ENCODE measurements around the gene KDM8. TPM values are rescaled to one million over a fixed set of nuclear protein-coding genes. Genes with fewer than 3 reads are reported as not detected.

Gene KDM8
- total and polyA plus RNA-seq, 2 donors (not counting 1 experiment from before 2014, with no cell fraction given) = 7.5 to 37.4 TPM

DNA sequence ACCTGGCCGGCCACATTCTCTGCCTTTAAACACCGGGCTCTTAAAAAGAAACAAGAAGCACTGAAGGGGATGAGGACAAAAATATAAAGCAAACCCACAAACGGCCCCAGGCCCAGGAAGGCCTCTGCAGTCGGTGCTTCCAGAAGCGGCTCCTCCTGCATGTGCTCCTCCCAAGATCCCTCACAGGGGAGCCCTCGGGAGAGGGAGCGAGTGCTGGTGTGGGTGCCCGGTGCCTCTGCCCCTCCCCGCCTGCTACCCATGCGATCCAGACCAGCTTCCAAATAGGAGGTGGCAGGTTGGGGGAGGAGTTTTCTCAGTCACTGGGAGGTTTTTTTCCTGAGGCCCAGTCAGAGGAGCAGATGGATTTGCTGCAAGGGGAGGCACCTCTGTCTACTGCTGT is 15.8 kb downstream of the KDM8 start:
- no peak overlapping the region for H3K4me3 Mint-ChIP-seq
- peaks cover 0 to 44% of the 10 kb centered on the region in 2 experiments for H3K36me3 ChIP-seq (replicated peaks in 1 of 2; ENCODE audit: control extremely low read depth in 1 of 2, control insufficient read depth in 1 of 2, extremely low read depth in 1 of 2, insufficient read depth in 2 of 2, low read length in 1 of 2)
- TF ChIP-seq, protein P1, sequence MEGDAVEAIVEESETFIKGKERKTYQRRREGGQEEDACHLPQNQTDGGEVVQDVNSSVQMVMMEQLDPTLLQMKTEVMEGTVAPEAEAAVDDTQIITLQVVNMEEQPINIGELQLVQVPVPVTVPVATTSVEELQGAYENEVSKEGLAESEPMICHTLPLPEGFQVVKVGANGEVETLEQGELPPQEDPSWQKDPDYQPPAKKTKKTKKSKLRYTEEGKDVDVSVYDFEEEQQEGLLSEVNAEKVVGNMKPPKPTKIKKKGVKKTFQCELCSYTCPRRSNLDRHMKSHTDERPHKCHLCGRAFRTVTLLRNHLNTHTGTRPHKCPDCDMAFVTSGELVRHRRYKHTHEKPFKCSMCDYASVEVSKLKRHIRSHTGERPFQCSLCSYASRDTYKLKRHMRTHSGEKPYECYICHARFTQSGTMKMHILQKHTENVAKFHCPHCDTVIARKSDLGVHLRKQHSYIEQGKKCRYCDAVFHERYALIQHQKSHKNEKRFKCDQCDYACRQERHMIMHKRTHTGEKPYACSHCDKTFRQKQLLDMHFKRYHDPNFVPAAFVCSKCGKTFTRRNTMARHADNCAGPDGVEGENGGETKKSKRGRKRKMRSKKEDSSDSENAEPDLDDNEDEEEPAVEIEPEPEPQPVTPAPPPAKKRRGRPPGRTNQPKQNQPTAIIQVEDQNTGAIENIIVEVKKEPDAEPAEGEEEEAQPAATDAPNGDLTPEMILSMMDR (IDR thresholded peaks at IDR 0.05) = no peak
- no peak for TF ChIP-seq EZH2 (IDR thresholded peaks at IDR 0.05; ENCODE audit: borderline replicate concordance, insufficient read depth, low read depth, low read length, poor library complexity, severe bottlenecking)
- DNase-seq (no peak), ATAC-seq (ENCODE audit: low read depth) (no peak)
- CTCF ChIA-PET = no interaction called here
- H3K27me3 ChIP-seq (replicated peaks in 1 of 4; ENCODE audit: control extremely low read depth in 1 of 4, control insufficient read depth in 3 of 4, insufficient read depth in 4 of 4, low read length in 3 of 4) = no peaks in the 10 kb centered on the region
- H4K20me1 ChIP-seq (ENCODE audit: control insufficient read depth, insufficient read depth, low read length, poor library complexity, severe bottlenecking) = no peaks in the 10 kb centered on the region
- H3K27ac Mint-ChIP-seq = no peak overlapping the region
- H3K27ac ChIP-seq (ENCODE audit: low read length in 2 of 2) = no peak overlapping the region
- no peaks in the 10 kb centered on the region for H3K27me3 Mint-ChIP-seq
- H3K9me3 Mint-ChIP-seq (ENCODE audit: insufficient read depth) = no peaks in the 10 kb centered on the region
- peaks cover 3% of the 10 kb centered on the region for H3K4me1 Mint-ChIP-seq
- H3K9me3 ChIP-seq (ENCODE audit: control extremely low read depth in 1 of 3, control insufficient read depth in 2 of 3, insufficient read depth in 1 of 3, low read length in 2 of 3) = no peaks in the 10 kb centered on the region
- H3K4me2 ChIP-seq (replicated peaks; ENCODE audit: low read depth, low read length, poor library complexity, severe bottlenecking) = no peak overlapping the region
- peaks cover 0 to 4% of the 10 kb centered on the region in 2 donors for H3K4me1 ChIP-seq (ENCODE audit: control insufficient read depth in 2 of 2, insufficient read depth in 2 of 2, low read length in 2 of 2)
- WGBS (ENCODE audit: insufficient coverage) = 92% methylated on average over 10 of the region's 10 CpGs
- intact Hi-C loops (cut with micrococcal nuclease) = no loop called here
- peaks cover 4% of the 10 kb centered on the region for H3K79me2 ChIP-seq (ENCODE audit: control insufficient read depth, insufficient read depth, low read length)
- POLR2A ChIA-PET = no interaction called here
- H3K4me3 ChIP-seq (ENCODE audit: control extremely low read depth in 1 of 5, extremely low read depth in 1 of 5, insufficient read depth in 1 of 5, low read depth in 2 of 5, low read length in 4 of 5) = no peak overlapping the region
- H2AFZ ChIP-seq (ENCODE audit: insufficient read depth, low read depth, low read length, poor library complexity, severe bottlenecking) = no peak overlapping the region
- no peak overlapping the region for H3K9ac ChIP-seq (ENCODE audit: low read length)

DNA sequence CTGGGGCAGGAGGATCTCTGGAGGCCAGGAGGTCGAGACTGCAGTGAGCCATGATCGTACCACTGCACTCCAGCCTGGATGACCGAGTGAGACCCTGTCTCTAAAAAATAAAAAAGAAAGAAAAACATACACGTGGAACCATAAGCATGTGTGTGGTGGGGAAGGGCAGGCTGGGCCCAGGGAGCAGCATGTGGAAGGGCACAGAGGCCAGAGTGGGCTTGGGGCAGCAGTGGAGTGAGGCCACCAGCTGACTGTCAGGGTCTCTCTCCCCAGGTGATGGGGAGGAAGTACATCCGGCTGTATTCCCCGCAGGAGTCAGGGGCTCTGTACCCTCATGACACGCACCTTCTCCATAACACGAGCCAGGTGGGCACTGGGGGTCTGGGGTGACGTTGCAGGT is 16.8 kb downstream of the KDM8 start:
- Histone ChIP-seq H3K4me2 (replicated peaks; ENCODE audit: low read depth, low read length, poor library complexity, severe bottlenecking) (no peak overlapping the region), H4K20me1 (ENCODE audit: control insufficient read depth, insufficient read depth, low read length, poor library complexity, severe bottlenecking) (no peaks in the 10 kb centered on the region), H3K27me3 (replicated peaks in 1 of 4; ENCODE audit: control extremely low read depth in 1 of 4, control insufficient read depth in 3 of 4, insufficient read depth in 4 of 4, low read length in 3 of 4) (no peaks in the 10 kb centered on the region), H3K9me3 (ENCODE audit: control extremely low read depth in 1 of 3, control insufficient read depth in 2 of 3, insufficient read depth in 1 of 3, low read length in 2 of 3) (no peaks in the 10 kb centered on the region), H2AFZ (ENCODE audit: insufficient read depth, low read depth, low read length, poor library complexity, severe bottlenecking) (no peak overlapping the region), H3K79me2 (ENCODE audit: control insufficient read depth, insufficient read depth, low read length) (no peaks in the 10 kb centered on the region), H3K4me1 (ENCODE audit: control insufficient read depth in 2 of 2, insufficient read depth in 2 of 2, low read length in 2 of 2) (peaks cover 0 to 4% of the 10 kb centered on the region in 2 donors), H3K9ac (ENCODE audit: low read length) (no peak overlapping the region), H3K27ac (ENCODE audit: low read length in 2 of 2) (no peak overlapping the region), H3K4me3 (ENCODE audit: control extremely low read depth in 1 of 5, extremely low read depth in 1 of 5, insufficient read depth in 1 of 5, low read depth in 2 of 5, low read length in 4 of 5) (no peak overlapping the region), H3K36me3 (replicated peaks in 1 of 2; ENCODE audit: control extremely low read depth in 1 of 2, control insufficient read depth in 1 of 2, extremely low read depth in 1 of 2, insufficient read depth in 2 of 2, low read length in 1 of 2) (peaks cover 0 to 47% of the 10 kb centered on the region in 2 experiments)
- CTCF ChIA-PET = interaction anchor here (0.6 kb wide), 1 partner anchor 15 kb away, joined by 3 read pairs; no protein-coding TSS in a partner anchor
- H3K27ac Mint-ChIP-seq = no peak overlapping the region
- POLR2A ChIA-PET = no interaction called here
- no peaks in the 10 kb centered on the region for H3K9me3 Mint-ChIP-seq (ENCODE audit: insufficient read depth)
- WGBS (ENCODE audit: insufficient coverage) = 98% methylated on average over 9 of the region's 9 CpGs
- ATAC-seq (ENCODE audit: low read depth) = no peak
- H3K4me3 Mint-ChIP-seq = no peak overlapping the region
- H3K27me3 Mint-ChIP-seq = no peaks in the 10 kb centered on the region
- H3K4me1 Mint-ChIP-seq = peaks cover 3% of the 10 kb centered on the region
- TF ChIP-seq EZH2 (IDR thresholded peaks at IDR 0.05; ENCODE audit: borderline replicate concordance, insufficient read depth, low read depth, low read length, poor library complexity, severe bottlenecking) = no peak
- TF ChIP-seq, protein P1 (IDR thresholded peaks at IDR 0.05) = no peak
- DNase-seq = no peak
- intact Hi-C loops (cut with micrococcal nuclease) = no loop called here
